CD4-positive, alpha-beta T cell (primary cell): ENCODE results near the gene LYPD6B. TPM values are rescaled to one million over a fixed set of nuclear protein-coding genes. Genes with fewer than 3 reads are reported as not detected.

Experiments used
- ATAC-seq: fragments of 200-7000 bp; cut with Tn5 transposase; one replicate; pipeline ENCODE4 v1.10.0; 2022; ENCODE audit warnings: mild to moderate bottlenecking; ENCODE audit not compliant: poor library complexity
- CTCF ChIA-PET: fragments of 350-600 bp; sonication (Branson Sonifier 250); formaldehyde crosslinking; loops from one replicate; lab custom pipeline; 2021; ENCODE audit warnings: antibody characterized with exemption, inconsistent platforms; lab: Charles Lee
- POLR2A ChIA-PET: fragments of 350-600 bp; sonication (Branson Sonifier 250); formaldehyde crosslinking; loops from one replicate; lab custom pipeline; 2021; ENCODE audit warnings: antibody characterized with exemption, inconsistent platforms; lab: Charles Lee
- DNase-seq, 14 experiments: peaks; one replicate each; pipeline ENCODE4 v3.0.0-alpha.2; 2013 to 2020; ENCODE audit warnings: mixed read lengths in 2 of 14
- H3K27ac ChIP-seq, 2 donors: one replicate each; pipeline versions ENCODE4 v1.5.1 to v1.7.0; 2013; ENCODE audit warnings: low read length in 2 of 2, low read depth in 1 of 2, mild to moderate bottlenecking in 1 of 2
- H3K27me3 ChIP-seq, 2 experiments: 1 replicate in 1 of 2; 2 replicates in 1 of 2; pipeline versions ENCODE4 v1.6.1 to v1.7.0; 2013; ENCODE audit warnings: low read length in 2 of 2, control low read depth in 1 of 2, mild to moderate bottlenecking in 1 of 2, moderate library complexity in 1 of 2; ENCODE audit not compliant: insufficient read depth in 2 of 2, control insufficient read depth in 1 of 2
- H3K36me3 ChIP-seq: one replicate; pipeline ENCODE4 v1.6.1; 2013; ENCODE audit warnings: low read length, control low read depth; ENCODE audit not compliant: insufficient read depth
- H3K4me1 ChIP-seq: one replicate; pipeline ENCODE4 v1.6.1; 2013; ENCODE audit warnings: low read length, control low read depth; ENCODE audit not compliant: insufficient read depth
- H3K4me3 ChIP-seq: one replicate; pipeline ENCODE4 v1.5.1; 2013; ENCODE audit warnings: mild to moderate bottlenecking, low read length, moderate library complexity
- H3K9me3 ChIP-seq, 2 experiments: 1 replicate in 1 of 2; 2 replicates in 1 of 2; pipeline versions ENCODE4 v1.6.1 to v1.7.0; 2013; ENCODE audit warnings: low read length in 2 of 2, mild to moderate bottlenecking in 2 of 2, control low read depth in 1 of 2, moderate library complexity in 1 of 2; ENCODE audit not compliant: control insufficient read depth in 1 of 2, insufficient read depth in 1 of 2
- H3K27ac Mint-ChIP-seq: one replicate; pipeline ENCODE4 v1.8.0; 2020; ENCODE audit warnings: mixed read lengths
- H3K27me3 Mint-ChIP-seq: one replicate; pipeline ENCODE4 v1.8.0; 2021; ENCODE audit warnings: mixed read lengths
- H3K36me3 Mint-ChIP-seq: one replicate; pipeline ENCODE4 v1.8.0; 2021; ENCODE audit warnings: low read depth, mixed read lengths
- H3K4me1 Mint-ChIP-seq: one replicate; pipeline ENCODE4 v1.8.0; 2021; ENCODE audit warnings: low read depth, mixed read lengths
- H3K4me3 Mint-ChIP-seq: one replicate; pipeline ENCODE4 v1.8.0; 2020; ENCODE audit warnings: mild to moderate bottlenecking, mixed read lengths
- H3K9me3 Mint-ChIP-seq: one replicate; pipeline ENCODE4 v1.8.0; 2020; ENCODE audit warnings: mixed read lengths
- intact Hi-C, 2 experiments: fragments of 100-400 bp; cut with DNase I in 1 of 2; cut with micrococcal nuclease in 1 of 2; formaldehyde crosslinking; loops; one replicate each; pipeline versions ENCODE4 v1.15.1 to v1.9.0; 2023 to 2025; cut with DNase I, micrococcal nuclease
- total RNA-seq, 174 experiments: library from RNA in 2 of 174; stranded (reverse) in 2 of 174; gene quantifications; one replicate each; pipeline ENCODE4 v1.2.3 and lab custom pipeline; 2021 to 2026
- TF ChIP-seq, protein P1 (sequence below): fragments of 200-600 bp; IDR thresholded peaks from one replicate; pipeline ENCODE4 v1.8.0; 2022; ENCODE audit warnings: antibody characterized with exemption, mild to moderate bottlenecking

LYPD6B gene
- total RNA-seq, 2 experiments from 2014 or later: not detected

DNA sequence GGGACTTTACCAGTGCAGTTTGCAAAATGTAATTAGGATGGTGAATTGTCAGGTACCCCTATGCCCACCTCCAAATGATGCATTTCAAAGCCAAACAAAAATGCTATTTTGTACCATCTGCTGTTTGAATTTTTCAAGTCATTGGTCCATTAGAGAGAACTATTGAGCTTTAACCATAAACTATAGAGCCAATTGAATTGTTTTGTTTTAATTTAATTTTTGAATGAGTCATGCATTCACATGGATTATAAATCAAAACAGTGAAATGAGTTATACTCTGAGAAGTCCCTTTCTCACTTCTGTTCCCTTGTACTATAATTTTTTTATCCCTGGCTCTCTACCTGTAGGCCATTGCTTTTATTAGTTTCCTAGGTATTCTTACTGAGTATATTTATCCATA, 151.3 kb downstream of the LYPD6B start:
- H3K27me3 Mint-ChIP-seq: no peaks in the 10 kb centered on the region
- ChIA-PET POLR2A (no interaction called here), CTCF (no interaction called here)
- no peak overlapping the region for H3K27ac Mint-ChIP-seq
- no peaks in the 10 kb centered on the region for H3K4me1 Mint-ChIP-seq
- DNase-seq: no peak
- no peaks in the 10 kb centered on the region for H3K9me3 Mint-ChIP-seq
- no peaks in the 10 kb centered on the region for H3K36me3 Mint-ChIP-seq
- TF ChIP-seq, protein P1, sequence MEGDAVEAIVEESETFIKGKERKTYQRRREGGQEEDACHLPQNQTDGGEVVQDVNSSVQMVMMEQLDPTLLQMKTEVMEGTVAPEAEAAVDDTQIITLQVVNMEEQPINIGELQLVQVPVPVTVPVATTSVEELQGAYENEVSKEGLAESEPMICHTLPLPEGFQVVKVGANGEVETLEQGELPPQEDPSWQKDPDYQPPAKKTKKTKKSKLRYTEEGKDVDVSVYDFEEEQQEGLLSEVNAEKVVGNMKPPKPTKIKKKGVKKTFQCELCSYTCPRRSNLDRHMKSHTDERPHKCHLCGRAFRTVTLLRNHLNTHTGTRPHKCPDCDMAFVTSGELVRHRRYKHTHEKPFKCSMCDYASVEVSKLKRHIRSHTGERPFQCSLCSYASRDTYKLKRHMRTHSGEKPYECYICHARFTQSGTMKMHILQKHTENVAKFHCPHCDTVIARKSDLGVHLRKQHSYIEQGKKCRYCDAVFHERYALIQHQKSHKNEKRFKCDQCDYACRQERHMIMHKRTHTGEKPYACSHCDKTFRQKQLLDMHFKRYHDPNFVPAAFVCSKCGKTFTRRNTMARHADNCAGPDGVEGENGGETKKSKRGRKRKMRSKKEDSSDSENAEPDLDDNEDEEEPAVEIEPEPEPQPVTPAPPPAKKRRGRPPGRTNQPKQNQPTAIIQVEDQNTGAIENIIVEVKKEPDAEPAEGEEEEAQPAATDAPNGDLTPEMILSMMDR: no peak
- H3K4me1 ChIP-seq: no peaks in the 10 kb centered on the region
- no peak for ATAC-seq
- H3K4me3 Mint-ChIP-seq: no peak overlapping the region
- H3K4me3 ChIP-seq: no peak overlapping the region
- H3K27me3 ChIP-seq: no peaks in the 10 kb centered on the region
- H3K9me3 ChIP-seq: no peaks in the 10 kb centered on the region
- H3K36me3 ChIP-seq: no peaks in the 10 kb centered on the region
- no peak overlapping the region for H3K27ac ChIP-seq
- intact Hi-C loops: no loop called here

DNA sequence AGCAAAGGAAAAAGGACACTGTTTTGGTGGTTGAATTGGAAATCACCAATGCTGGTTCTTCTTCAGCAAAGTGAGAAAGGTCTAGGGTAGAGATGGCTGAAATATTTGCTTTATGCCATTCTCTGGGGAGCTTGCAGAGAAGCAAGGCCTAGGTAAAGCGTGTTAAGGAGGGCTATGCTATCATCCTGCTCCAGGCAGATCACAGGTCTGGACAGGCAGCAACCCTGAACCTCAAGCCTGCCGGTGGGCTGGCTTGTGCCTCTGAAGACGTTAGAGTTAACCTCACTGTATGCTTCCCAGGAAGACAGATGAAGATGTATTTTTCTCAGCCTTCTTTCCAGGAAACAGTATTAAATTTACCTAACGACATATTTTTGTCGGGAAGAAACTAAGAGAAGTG, 153.4 kb downstream of the LYPD6B start:
- DNase-seq (no peak), ATAC-seq (no peak)
- Histone ChIP-seq H3K4me1 (no peaks in the 10 kb centered on the region), H3K9me3 (no peaks in the 10 kb centered on the region), H3K27me3 (no peaks in the 10 kb centered on the region), H3K27ac (no peak overlapping the region), H3K4me3 (no peak overlapping the region), H3K36me3 (no peaks in the 10 kb centered on the region)
- Mint-ChIP-seq H3K9me3 (no peaks in the 10 kb centered on the region), H3K4me3 (no peak overlapping the region), H3K27ac (no peak overlapping the region), H3K36me3 (no peaks in the 10 kb centered on the region), H3K4me1 (no peaks in the 10 kb centered on the region), H3K27me3 (no peaks in the 10 kb centered on the region)
- intact Hi-C loops: no loop called here
- TF ChIP-seq, protein P1: no peak
- CTCF ChIA-PET: no interaction called here
- POLR2A ChIA-PET: no interaction called here

- Mint-ChIP-seq H3K27me3 (no peaks in the 10 kb centered on the region), H3K9me3 (no peaks in the 10 kb centered on the region), H3K27ac (no peak overlapping the region), H3K4me3 (no peak overlapping the region), H3K36me3 (no peaks in the 10 kb centered on the region), H3K4me1 (no peaks in the 10 kb centered on the region)
- ATAC-seq (no peak), DNase-seq (no peak)
- H3K4me3 ChIP-seq: no peak overlapping the region
- intact Hi-C loops: no loop called here
- H3K27ac ChIP-seq: no peak overlapping the region
- H3K27me3 ChIP-seq: no peaks in the 10 kb centered on the region
- TF ChIP-seq, protein P1: no peak
- H3K36me3 ChIP-seq: no peaks in the 10 kb centered on the region
- CTCF ChIA-PET: no interaction called here
- POLR2A ChIA-PET: no interaction called here
- H3K4me1 ChIP-seq: no peaks in the 10 kb centered on the region
- no peaks in the 10 kb centered on the region for H3K9me3 ChIP-seq
These were observed 153.9 kb downstream of the LYPD6B start for GRCh38 chr2:149192427-149192826.
